HL-60 (cell line): ENCODE measurements around the gene SH3TC2.

Experiments used
- DNase-seq, 2 experiments: peaks; one replicate each; pipeline ENCODE4 v3.0.0-alpha.2; 2010 to 2020; ENCODE audit warnings: low read depth in 1 of 2, low spot score in 1 of 2
- H3K27ac ChIP-seq: fragments of 250-450 bp; sonication (Bioruptor Pico); replicated peaks from 2 replicates; pipeline ENCODE4 v1.5.1; 2020; ENCODE audit warnings: mild to moderate bottlenecking, moderate library complexity
- H3K27me3 ChIP-seq: fragments of 250-450 bp; sonication (Bioruptor Pico); 2 replicates; pipeline ENCODE4 v1.5.1; 2021; ENCODE audit warnings: mild to moderate bottlenecking, moderate library complexity; ENCODE audit not compliant: insufficient read depth, poor library complexity, severe bottlenecking
- H3K4me3 ChIP-seq: replicated peaks from 2 replicates; pipeline ENCODE4 v1.5.1; 2011; ENCODE audit warnings: mild to moderate bottlenecking, control low read depth, low read length; ENCODE audit not compliant: insufficient read depth
- CTCF ChIP-seq: IDR thresholded peaks from one replicate; pipeline ENCODE4 v1.5.1; 2011; ENCODE audit warnings: low read length, control low read depth, inconsistent platforms; ENCODE audit not compliant: insufficient read depth
- GABPA ChIP-seq: IDR thresholded peaks from 2 replicates; pipeline ENCODE4 v1.6.1; 2012; ENCODE audit warnings: low read depth
- POLR2AphosphoS5 ChIP-seq: IDR thresholded peaks from 2 replicates; pipeline ENCODE4 v1.6.1; 2012; ENCODE audit warnings: low read depth
- REST ChIP-seq: IDR thresholded peaks from 2 replicates; pipeline ENCODE4 v1.6.1; 2012; ENCODE audit warnings: low read depth; ENCODE audit not compliant: insufficient replicate concordance
- SPI1 ChIP-seq: IDR thresholded peaks from 2 replicates; pipeline ENCODE4 v1.6.1; 2012; ENCODE audit warnings: low read depth, mild to moderate bottlenecking, borderline replicate concordance

SH3TC2 gene

GRCh38 chr5:148969291-148969690, 93.6 kb downstream of the SH3TC2 start:
- no peak for DNase-seq
- TF ChIP-seq REST (no peak), POLR2AphosphoS5 (no peak), SPI1 (no peak), CTCF (no peak), GABPA (no peak)
- H3K27me3 ChIP-seq: no peaks in the 10 kb centered on the region
- no peak overlapping the region for H3K4me3 ChIP-seq
- H3K27ac ChIP-seq: no peak overlapping the region

GRCh38 chr5:148968311-148968710, 94.6 kb downstream of the SH3TC2 start:
- TF ChIP-seq REST (no peak), SPI1 (no peak), POLR2AphosphoS5 (no peak), GABPA (no peak), CTCF (no peak)
- H3K27me3 ChIP-seq: no peaks in the 10 kb centered on the region
- H3K27ac ChIP-seq: no peak overlapping the region
- no peak overlapping the region for H3K4me3 ChIP-seq
- DNase-seq: no peak

DNA sequence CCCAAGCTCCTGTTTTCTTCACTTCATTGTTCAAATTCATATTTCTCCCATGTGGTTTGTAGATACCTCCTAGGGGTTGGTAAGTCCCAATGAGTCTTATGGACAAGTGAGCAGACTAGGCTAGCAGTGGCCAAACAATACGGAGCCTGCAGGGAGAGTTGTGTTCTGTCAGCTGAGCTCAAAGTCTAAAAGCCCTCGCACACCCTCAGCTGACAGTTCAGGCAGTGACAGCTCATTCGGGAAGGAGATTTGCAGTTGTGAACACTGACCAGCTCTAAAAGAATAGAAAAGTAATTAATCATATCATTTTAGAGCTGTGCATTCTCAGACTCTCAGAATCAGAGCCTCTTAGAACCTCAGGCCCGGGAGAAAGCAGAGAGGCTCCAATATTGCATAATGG, 95.1 kb downstream of the SH3TC2 start:
- no peak for TF ChIP-seq REST
- TF ChIP-seq SPI1: no peak
- no peak for TF ChIP-seq CTCF
- TF ChIP-seq POLR2AphosphoS5: no peak
- TF ChIP-seq GABPA: no peak
- DNase-seq: no peak
- Histone ChIP-seq H3K27me3 (no peaks in the 10 kb centered on the region), H3K4me3 (no peak overlapping the region), H3K27ac (no peak overlapping the region)
